Stomach (tissue), 4 donors: ENCODE results near the gene HOXC13.

Experiments used
- CTCF ChIP-seq, 7 experiments: fragments of 450-650 bp in 4 of 7; fragments of 200-600 bp in 3 of 7; sonication (generic) in 3 of 7; IDR thresholded peaks; one replicate each; pipeline ENCODE4 v1.5.1; 2016 to 2019; ENCODE audit warnings: antibody characterized with exemption in 7 of 7, control low read depth in 2 of 7, mild to moderate bottlenecking in 1 of 7
- POLR2AphosphoS5 ChIP-seq, 3 donors: sonication (generic); formaldehyde crosslinking; IDR thresholded peaks; one replicate each; pipeline ENCODE4 v1.6.1; 2016; ENCODE audit warnings: antibody characterized with exemption in 3 of 3

GRCh38 chr12:53976172-53976822 is 37.7 kb downstream of the HOXC13 start:
- TF ChIP-seq POLR2AphosphoS5 (IDR thresholded peaks at IDR 0.05) (no peak), CTCF (IDR thresholded peaks at IDR 0.05) (no peak)
